ENCODE data around the gene PTGES2. TPM values are rescaled to one million over a fixed set of nuclear protein-coding genes. Genes with fewer than 3 reads are reported as not detected.

PTGES2 gene
- total RNA-seq, 1 experiment from 2014 or later = 76.8 TPM

GRCh38 chr9:128155736-128156500, 28.4 kb upstream of the PTGES2 start:
- Histone ChIP-seq H3K27ac (ENCODE audit: low read length) (no peak overlapping the region), H3K36me3 (ENCODE audit: control insufficient read depth, insufficient read depth, low read length) (no peaks in the 10 kb centered on the region; the same call in 1 of the 2 replicates), H3K9me3 (ENCODE audit: control insufficient read depth, insufficient read depth, low read depth, low read length) (no peaks in the 10 kb centered on the region), H3K4me3 (ENCODE audit: low read depth in 2 of 2, low read length in 2 of 2) (no peak overlapping the region), H3K27me3 (ENCODE audit: control insufficient read depth, insufficient read depth, low read length) (no peaks in the 10 kb centered on the region), H3K4me1 (ENCODE audit: control insufficient read depth, insufficient read depth, low read length) (peaks cover 4% of the 10 kb centered on the region; the same call in 1 of the 2 replicates)
- CTCF ChIA-PET = interaction anchor here (1.6 kb wide), 1 partner anchor 35 kb away, joined by 7 read pairs; no protein-coding TSS in a partner anchor
- in situ Hi-C loops (cut with HindIII; ENCODE audit: low pct_unique_long_range_greater_than_20kb, low sequenced_read_pairs) (no loop called here), intact Hi-C loops (cut with micrococcal nuclease; ENCODE audit: unreplicated experiment) (no loop called here)
- no peak for DNase-seq (ENCODE audit: low read depth, low spot score)
- no TSS peak for BruUV-seq (replicated peaks)
- TF ChIP-seq CTCF (IDR thresholded peaks at IDR 0.05) = no peak
- TF ChIP-seq SIN3A (IDR thresholded peaks at IDR 0.05; ENCODE audit: borderline replicate concordance, insufficient read depth, low read depth, low read length) = no peak
- no peak for TF ChIP-seq POLR2AphosphoS5 (IDR thresholded peaks at IDR 0.05; ENCODE audit: low read depth, low read length)
- POLR2A ChIA-PET = no interaction called here
- no peak for ATAC-seq

- intact Hi-C loops (cut with micrococcal nuclease; ENCODE audit: unreplicated experiment) = no loop called here
- ChIA-PET CTCF (no interaction called here), POLR2A (no interaction called here)
- no peaks in the 10 kb centered on the region for H3K27me3 ChIP-seq (ENCODE audit: control insufficient read depth, insufficient read depth, low read length)
- no peak for DNase-seq (ENCODE audit: low read depth, low spot score)
- BruUV-seq (replicated peaks) = no TSS peak
- in situ Hi-C loops (cut with HindIII; ENCODE audit: low pct_unique_long_range_greater_than_20kb, low sequenced_read_pairs) = no loop called here
- H3K9me3 ChIP-seq (ENCODE audit: control insufficient read depth, insufficient read depth, low read depth, low read length) = no peaks in the 10 kb centered on the region
- H3K27ac ChIP-seq (ENCODE audit: low read length) = no peak overlapping the region
- TF ChIP-seq SIN3A (IDR thresholded peaks at IDR 0.05; ENCODE audit: borderline replicate concordance, insufficient read depth, low read depth, low read length) = no peak
- TF ChIP-seq TCF7L2 (IDR thresholded peaks at IDR 0.05; ENCODE audit: low read depth, low read length) = no peak
- TF ChIP-seq REST (IDR thresholded peaks at IDR 0.05; ENCODE audit: insufficient read depth in 1 of 2, low read depth in 2 of 2, low read length in 1 of 2) = no peak
- no peak for TF ChIP-seq CTCF (IDR thresholded peaks at IDR 0.05)
- no peak for TF ChIP-seq POLR2AphosphoS5 (IDR thresholded peaks at IDR 0.05; ENCODE audit: low read depth, low read length)
- H3K4me3 ChIP-seq (ENCODE audit: low read depth in 2 of 2, low read length in 2 of 2) = no peak overlapping the region
- no peaks in the 10 kb centered on the region for H3K36me3 ChIP-seq (ENCODE audit: control insufficient read depth, insufficient read depth, low read length)
- H3K4me1 ChIP-seq (ENCODE audit: control insufficient read depth, insufficient read depth, low read length) = no peaks in the 10 kb centered on the region; the same call in none of the 2 replicates
- ATAC-seq = no peak
Measured at GRCh38 chr9:128153947-128154695, 26.6 kb upstream of the PTGES2 start.
